ENCODE data around the gene DGKZ. TPM values are rescaled to one million over a fixed set of nuclear protein-coding genes. Genes with fewer than 3 reads are reported as not detected.

The DGKZ gene
- total RNA-seq, 1 experiment from 2014 or later = 80.8 TPM

DNA sequence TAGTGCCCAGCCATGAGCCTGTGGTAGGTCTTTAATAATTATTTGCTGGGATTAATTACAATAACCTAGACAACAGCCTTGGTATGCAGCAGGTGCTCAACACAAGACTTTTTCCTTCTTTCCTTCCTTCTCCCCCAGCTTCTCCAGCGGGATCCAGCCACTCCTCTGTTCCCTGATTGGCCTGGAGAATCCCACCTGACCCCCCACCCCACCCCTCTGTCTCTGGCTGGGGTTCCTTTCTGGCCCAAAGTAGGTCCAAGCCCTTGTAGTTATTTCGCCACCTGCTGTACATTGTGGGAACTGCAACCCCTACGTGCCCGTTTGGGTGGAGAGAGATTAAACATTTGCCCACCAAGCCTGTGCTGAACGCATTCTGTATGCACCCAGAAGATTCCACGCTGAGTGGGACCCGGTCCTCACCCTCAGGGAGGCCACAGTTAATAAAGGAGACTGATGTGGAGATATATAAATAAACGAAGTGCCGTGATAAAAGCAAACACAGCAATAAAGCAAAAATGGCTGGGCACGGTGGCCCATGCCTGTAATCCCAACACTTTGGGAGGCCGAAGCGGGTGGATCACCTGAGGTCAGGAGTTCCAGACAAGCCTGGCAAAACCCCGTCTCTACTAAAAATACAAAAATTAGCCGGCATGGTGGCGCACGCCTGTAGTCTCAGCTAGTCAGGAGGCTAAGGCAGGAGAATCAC lies 32.1 kb upstream of the DGKZ start:
- DNase-seq = peak; percentile 99
- peaks cover 1% of the 10 kb centered on the region for H3K36me3 ChIP-seq (replicated peaks; ENCODE audit: control insufficient read depth, insufficient read depth, low read length)
- H3K4me3 ChIP-seq (ENCODE audit: insufficient read depth, low read depth, low read length) = no peak overlapping the region
- H3K27me3 ChIP-seq (ENCODE audit: control insufficient read depth, insufficient read depth, low read length) = no peaks in the 10 kb centered on the region

DNA sequence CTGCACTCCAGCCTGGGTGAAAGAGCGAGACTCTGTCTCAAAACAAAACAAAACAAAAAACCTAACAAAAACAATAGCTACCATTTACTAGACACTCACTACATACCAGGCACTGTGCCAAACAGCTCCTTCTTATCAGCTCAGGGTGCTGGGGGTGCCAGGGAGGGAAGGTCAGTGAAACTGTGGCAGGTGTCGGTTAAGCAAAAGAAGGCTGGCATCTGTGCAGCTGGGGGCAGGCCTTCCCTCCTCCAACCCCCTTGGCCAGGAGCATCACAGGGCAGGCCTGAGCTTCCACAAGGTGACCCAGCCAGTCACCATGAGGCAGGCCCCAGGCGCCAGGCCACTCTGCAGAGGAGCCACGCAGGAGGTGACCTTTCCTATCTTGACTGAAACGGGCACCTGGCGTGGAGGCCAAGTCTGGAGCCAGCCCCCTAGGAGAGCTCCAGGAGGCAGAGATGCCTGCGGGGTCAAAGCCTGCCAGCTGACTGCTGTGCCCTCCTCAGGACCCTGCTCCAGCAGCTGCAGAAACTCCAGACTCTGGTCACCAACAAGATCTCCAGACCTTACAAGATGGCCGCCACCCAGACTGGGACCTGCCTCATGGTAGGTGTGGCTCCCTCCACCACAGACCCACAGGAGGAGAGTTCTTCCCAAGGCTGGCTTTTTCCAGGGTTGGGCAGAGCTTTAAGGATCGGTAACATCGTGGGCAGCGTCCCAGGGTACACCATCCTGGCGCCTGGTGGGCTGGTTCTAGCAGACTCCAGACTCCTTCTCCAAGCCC lies 31.3 kb upstream of the DGKZ start:
- DNase-seq = no peak
- Histone ChIP-seq H3K4me3 (ENCODE audit: insufficient read depth, low read depth, low read length) (no peak overlapping the region), H3K36me3 (replicated peaks; ENCODE audit: control insufficient read depth, insufficient read depth, low read length) (peaks cover 1% of the 10 kb centered on the region), H3K27me3 (ENCODE audit: control insufficient read depth, insufficient read depth, low read length) (no peaks in the 10 kb centered on the region)

DNA sequence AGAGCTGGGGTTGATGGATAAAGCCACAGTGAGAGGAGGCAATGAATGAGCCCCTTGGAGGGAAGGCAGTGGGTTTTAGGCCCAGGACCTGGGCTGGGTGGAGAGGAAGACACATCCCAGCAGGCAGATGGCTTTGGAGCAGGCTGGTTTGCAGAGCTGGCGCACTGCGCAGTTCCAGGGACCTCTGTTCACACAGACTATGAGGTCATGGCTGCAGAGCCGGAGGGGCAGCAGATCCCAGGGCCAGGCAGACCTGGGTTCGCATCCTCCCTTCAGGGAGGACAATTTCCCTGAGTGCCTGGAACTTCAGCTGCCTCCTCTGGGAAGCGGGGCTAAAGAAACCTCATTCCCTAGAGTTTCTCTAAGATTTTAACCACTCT lies 28.2 kb upstream of the DGKZ start:
- no peak overlapping the region for H3K4me3 ChIP-seq (ENCODE audit: insufficient read depth, low read depth, low read length)
- peaks cover 1% of the 10 kb centered on the region for H3K36me3 ChIP-seq (replicated peaks; ENCODE audit: control insufficient read depth, insufficient read depth, low read length)
- no peaks in the 10 kb centered on the region for H3K27me3 ChIP-seq (ENCODE audit: control insufficient read depth, insufficient read depth, low read length)
- DNase-seq = no peak

DNA sequence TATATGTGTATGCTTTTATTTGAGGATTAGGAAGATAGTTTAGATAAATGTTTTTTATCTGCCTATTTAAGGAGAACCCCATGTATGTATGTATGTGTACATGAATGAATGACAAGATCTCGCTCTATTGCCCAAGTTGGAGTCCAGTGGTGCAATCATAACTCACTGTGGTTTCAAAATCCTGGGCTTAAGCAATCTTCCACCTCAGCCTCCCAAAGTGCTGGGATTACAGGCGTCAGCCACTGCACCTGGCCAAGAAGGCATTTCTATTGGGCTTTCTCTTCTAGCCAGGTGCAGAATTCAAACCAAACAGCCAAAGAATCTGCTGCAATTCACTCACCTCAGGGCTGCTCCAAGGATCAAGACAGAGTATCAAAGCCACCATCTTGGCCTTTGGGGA lies 25.5 kb upstream of the DGKZ start:
- Histone ChIP-seq H3K36me3 (replicated peaks; ENCODE audit: control insufficient read depth, insufficient read depth, low read length) (peaks cover 1% of the 10 kb centered on the region), H3K27me3 (ENCODE audit: control insufficient read depth, insufficient read depth, low read length) (no peaks in the 10 kb centered on the region), H3K4me3 (ENCODE audit: insufficient read depth, low read depth, low read length) (no peak overlapping the region)
- DNase-seq = no peak

DNA sequence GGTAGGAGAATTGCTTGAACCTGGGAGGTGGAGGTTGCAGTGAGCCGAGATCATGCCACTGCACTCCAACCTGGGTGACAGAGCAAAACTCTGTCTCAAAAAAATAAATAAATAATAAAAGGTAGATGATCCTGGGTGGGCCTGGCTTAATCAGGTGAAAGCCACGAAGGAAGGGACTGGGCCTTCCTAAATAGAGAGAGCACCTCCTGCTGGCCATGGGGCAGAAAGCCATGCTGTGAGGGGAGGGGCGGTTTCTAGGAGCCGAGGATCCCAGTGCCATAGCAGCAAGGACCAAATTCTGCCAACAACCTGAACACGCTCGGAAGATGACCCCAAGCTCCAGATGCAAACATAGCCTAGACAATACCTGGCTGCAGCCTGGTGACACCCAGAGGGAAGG lies 24.5 kb upstream of the DGKZ start:
- DNase-seq = peak; percentile 85
- no peak overlapping the region for H3K4me3 ChIP-seq (ENCODE audit: insufficient read depth, low read depth, low read length)
- peaks cover 1% of the 10 kb centered on the region for H3K36me3 ChIP-seq (replicated peaks; ENCODE audit: control insufficient read depth, insufficient read depth, low read length)
- no peaks in the 10 kb centered on the region for H3K27me3 ChIP-seq (ENCODE audit: control insufficient read depth, insufficient read depth, low read length)

DNA sequence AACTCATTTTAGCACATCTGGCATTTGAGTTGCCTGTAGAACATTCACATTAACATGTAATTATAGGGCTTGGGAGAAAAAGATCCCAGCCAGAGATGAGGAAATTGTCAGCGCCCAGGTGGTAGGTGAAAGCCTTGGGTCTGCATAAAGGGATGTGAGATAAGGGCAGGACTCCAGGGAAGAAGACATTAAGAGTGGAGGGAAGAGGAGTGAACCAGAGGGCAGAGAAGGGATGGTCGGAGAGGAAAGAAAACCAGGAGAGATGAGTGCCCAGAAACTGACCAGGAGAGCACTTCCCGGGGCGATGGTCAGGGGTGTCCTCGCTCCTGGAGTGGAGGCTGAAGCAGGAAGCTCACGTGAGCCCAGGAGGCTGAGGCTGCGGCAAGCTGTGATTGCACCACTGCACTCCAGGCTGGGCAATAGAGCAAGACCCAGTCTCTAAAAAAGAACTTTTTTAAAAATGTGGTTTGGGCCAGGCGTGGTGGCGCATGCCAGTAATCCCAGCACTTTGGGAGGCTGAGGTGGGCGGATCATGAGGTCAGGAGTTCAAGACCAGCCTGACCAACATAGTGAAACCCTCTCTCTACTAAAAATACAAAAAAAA lies 20.3 kb upstream of the DGKZ start:
- H3K4me3 ChIP-seq (ENCODE audit: insufficient read depth, low read depth, low read length) = no peak overlapping the region
- no peak for DNase-seq
- H3K27me3 ChIP-seq (ENCODE audit: control insufficient read depth, insufficient read depth, low read length) = peaks cover 23% of the 10 kb centered on the region
- no peaks in the 10 kb centered on the region for H3K36me3 ChIP-seq (replicated peaks; ENCODE audit: control insufficient read depth, insufficient read depth, low read length)

DNA sequence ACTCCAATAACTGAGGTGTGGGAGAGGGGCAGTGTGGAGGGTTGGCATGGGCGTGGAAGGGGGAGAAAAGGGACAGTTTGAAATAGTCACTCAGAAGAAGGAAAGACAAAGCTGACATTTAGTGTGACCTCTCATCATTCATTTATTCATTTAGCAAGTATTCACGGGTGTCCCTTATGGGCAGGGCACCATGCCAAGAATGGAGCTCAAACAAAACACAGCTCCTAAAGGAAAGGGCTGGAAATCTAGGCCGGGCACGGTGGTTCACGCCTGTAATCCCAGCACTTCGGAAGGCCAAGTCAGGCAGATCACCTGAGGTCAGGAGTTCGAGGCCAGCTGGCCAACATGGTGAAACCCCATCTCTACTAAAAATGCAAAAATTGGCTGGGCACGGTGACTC lies 19.4 kb upstream of the DGKZ start:
- H3K4me3 ChIP-seq (ENCODE audit: insufficient read depth, low read depth, low read length) = no peak overlapping the region
- H3K36me3 ChIP-seq (replicated peaks; ENCODE audit: control insufficient read depth, insufficient read depth, low read length) = no peaks in the 10 kb centered on the region
- H3K27me3 ChIP-seq (ENCODE audit: control insufficient read depth, insufficient read depth, low read length) = peaks cover 32% of the 10 kb centered on the region
- DNase-seq = no peak

DNA sequence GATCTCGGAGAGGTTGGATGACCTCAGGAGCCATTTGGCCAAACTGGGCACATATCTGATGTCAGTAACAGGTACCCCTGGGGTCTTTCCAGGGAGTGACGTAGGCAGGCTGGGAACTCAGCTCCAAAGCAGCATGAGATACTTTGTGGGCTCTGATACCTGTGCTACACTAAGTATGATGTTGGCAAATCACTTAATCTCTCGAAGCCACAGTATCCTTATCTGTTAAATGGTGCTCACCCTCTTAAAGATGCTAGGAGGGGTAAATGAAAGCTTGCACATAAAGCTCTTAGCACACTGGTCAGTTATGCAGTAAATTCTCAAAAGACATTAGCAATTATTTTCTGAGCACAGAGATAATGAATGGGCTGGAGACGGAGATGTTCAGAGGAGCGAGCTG lies 17.1 kb upstream of the DGKZ start:
- Histone ChIP-seq H3K4me3 (ENCODE audit: insufficient read depth, low read depth, low read length) (no peak overlapping the region), H3K27me3 (ENCODE audit: control insufficient read depth, insufficient read depth, low read length) (peaks cover 51% of the 10 kb centered on the region), H3K36me3 (replicated peaks; ENCODE audit: control insufficient read depth, insufficient read depth, low read length) (no peaks in the 10 kb centered on the region)
- no peak for DNase-seq

DNA sequence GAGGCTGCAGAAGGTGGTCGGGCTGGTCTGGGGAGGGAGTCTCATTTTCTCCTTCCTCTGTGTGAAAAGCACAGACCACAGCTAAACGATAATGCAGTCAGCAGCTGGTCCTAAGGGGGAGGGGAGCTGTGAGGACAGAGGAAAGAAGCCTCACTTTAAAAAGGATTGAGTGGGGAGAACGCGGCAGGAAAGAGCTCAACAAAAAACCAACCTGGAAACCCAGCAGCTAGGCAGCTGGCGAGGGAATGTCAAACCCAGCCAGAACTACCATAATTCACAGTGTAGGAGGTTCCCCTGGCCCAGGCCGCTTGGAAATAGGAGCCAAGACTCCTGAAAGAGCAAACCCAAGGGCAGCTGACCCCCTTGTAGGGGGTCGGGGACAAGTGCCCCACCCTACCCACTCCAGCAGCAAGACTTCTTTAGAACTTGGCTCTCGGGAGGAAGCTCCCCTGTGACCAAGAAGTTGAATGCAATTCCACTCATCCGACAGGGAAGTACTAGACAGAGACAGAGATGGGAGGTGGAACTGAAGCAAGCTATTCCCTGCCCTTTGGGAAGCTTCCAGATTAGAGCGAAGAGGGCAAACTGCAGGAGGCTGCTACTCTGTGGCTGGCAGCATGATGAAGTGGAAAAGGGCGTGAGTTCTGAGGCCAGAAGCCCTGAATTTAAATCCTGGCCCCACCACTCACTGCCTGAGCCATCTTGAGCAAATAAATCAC lies 16.5 kb upstream of the DGKZ start:
- H3K36me3 ChIP-seq (replicated peaks; ENCODE audit: control insufficient read depth, insufficient read depth, low read length) = no peaks in the 10 kb centered on the region
- peaks cover 51% of the 10 kb centered on the region for H3K27me3 ChIP-seq (ENCODE audit: control insufficient read depth, insufficient read depth, low read length)
- no peak overlapping the region for H3K4me3 ChIP-seq (ENCODE audit: insufficient read depth, low read depth, low read length)
- DNase-seq = no peak

DNA sequence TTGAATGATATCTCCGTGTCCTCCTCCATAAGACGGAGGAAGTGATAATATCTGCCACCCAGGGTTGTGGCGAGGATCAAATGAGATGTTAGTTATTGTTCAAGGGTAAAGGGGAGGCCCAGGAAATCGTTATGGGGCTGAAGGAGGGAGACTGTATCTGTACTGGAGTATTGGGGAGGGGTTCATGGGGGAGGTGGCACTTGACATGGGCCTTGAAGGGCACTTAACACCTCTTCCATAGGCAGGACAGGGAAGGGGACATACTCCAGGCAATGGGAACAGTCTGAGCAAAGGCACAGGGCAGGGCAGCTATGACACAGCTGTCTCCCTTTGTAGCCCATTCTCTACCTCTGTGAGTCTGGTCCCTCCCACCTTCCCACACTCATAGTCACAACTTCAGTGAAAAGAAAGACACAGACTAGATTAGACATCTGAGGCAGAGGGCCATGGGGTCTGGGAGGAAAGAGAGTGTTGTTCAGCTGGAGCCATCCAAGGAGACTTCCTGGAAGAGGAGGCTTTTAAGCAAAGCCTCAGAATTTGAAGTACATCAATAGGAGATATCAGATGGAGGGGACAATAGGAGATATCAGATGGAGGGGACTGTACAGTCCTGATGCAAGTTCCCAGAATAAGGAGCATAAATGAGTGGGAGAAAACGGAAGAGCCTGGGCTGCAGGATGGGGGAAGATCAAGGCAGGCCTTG lies 15.8 kb upstream of the DGKZ start:
- H3K36me3 ChIP-seq (replicated peaks; ENCODE audit: control insufficient read depth, insufficient read depth, low read length) = no peaks in the 10 kb centered on the region
- no peak for DNase-seq
- H3K4me3 ChIP-seq (ENCODE audit: insufficient read depth, low read depth, low read length) = no peak overlapping the region
- H3K27me3 ChIP-seq (ENCODE audit: control insufficient read depth, insufficient read depth, low read length) = peaks cover 51% of the 10 kb centered on the region

DNA sequence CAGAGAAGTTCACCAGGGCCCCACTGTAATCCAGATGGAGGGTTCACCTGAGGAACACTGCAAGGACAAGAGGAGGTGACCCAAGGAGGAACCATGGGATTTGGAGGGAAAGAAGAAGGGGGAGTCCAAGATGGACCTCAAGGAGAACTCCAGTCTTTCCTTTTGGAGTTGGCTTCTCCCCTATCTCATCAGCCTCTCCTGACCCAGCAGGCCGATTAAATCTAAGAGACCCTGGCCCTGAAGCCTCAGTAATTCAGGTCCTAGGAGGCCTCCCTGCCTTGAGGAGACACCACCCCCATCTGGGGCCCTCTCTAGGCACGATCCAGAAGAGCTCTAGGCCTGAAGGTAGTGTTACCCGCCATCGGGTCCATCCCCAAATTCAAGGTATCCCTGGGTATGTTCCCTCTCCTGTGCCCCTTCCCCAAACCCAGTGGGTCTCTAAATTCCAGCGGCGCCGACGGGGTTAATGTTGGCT lies 15.1 kb upstream of the DGKZ start:
- no peak for DNase-seq
- Histone ChIP-seq H3K27me3 (ENCODE audit: control insufficient read depth, insufficient read depth, low read length) (peaks cover 51% of the 10 kb centered on the region), H3K4me3 (ENCODE audit: insufficient read depth, low read depth, low read length) (peak overlapping the region; percentile 59), H3K36me3 (replicated peaks; ENCODE audit: control insufficient read depth, insufficient read depth, low read length) (no peaks in the 10 kb centered on the region)

DNA sequence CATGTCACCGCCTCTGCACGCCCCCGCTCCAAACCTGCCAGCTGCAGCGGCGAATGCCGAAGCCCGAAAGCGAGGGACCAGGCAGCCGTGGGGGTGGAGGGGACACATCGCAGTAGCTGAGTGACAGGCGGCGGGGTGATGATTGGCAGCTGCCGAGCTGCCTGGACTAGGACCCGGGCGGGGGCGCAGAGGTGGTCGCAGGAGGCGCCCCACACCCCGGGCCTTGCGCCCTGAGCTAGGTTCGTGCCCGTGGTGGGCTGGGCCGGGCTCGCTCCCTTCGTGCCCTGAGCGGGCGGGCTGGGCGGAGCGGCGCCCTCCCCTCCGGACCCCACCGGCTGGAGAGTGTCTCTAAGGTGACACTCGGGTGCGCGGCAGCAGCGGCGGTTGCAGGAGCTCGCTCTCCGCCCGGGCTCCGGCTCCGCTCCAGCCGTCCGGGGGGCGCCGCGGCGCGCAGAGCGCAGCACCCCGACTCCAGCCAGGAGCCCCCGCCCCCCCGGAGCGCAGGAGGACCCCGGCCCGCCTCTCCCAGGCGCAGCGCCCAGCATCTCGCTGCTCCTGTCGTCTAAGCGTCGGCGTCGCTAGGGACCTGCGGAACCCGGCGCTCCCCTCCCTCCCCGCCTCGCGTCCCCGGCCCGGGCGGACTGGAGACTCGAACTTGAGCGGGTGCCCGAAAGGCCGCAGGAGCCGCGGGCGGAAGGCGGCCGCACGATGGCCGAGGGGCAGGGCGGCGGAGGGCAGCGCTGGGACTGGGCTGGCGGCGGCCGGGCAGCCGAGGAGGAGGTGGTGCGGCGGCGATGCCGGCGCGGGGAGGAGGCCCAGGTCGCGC lies 14.5 kb upstream of the DGKZ start:
- H3K36me3 ChIP-seq (replicated peaks; ENCODE audit: control insufficient read depth, insufficient read depth, low read length) = no peaks in the 10 kb centered on the region
- peak; percentile 87 for DNase-seq
- peak overlapping the region; percentile 59 for H3K4me3 ChIP-seq (ENCODE audit: insufficient read depth, low read depth, low read length)
- peaks cover 51% of the 10 kb centered on the region for H3K27me3 ChIP-seq (ENCODE audit: control insufficient read depth, insufficient read depth, low read length)

DNA sequence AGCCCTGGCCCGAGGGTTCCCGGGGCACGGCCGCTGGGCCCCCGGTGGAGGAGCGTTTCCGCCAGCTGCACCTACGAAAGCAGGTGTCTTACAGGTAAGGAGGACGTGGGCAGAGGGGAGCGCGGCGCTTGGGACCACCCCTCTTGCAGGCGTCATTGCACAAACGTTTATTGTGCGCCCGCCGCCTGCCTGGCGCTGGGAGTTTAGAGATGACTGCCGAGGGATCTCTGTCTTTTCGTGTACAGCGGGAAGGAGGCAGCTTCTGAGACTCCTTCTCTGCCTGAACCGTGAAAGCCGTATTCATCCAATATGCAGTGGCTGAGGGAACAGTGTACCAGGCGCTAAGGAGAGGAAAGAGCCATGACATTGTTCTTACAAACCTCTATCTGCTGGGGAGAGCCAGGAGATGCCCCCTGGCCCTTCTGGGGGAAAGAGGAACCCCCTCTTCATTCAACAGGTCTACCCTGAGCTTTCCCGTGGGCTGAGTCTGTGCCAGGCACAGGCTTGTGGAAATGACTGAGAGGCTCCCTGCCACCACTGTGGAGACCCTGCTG lies 13.8 kb upstream of the DGKZ start:
- no peak for DNase-seq
- H3K36me3 ChIP-seq (replicated peaks; ENCODE audit: control insufficient read depth, insufficient read depth, low read length) = no peaks in the 10 kb centered on the region
- H3K4me3 ChIP-seq (ENCODE audit: insufficient read depth, low read depth, low read length) = peak overlapping the region; percentile 59
- H3K27me3 ChIP-seq (ENCODE audit: control insufficient read depth, insufficient read depth, low read length) = peaks cover 51% of the 10 kb centered on the region
